NCI-H1092 treated with DMSO at 0.1 percent for 48 hours (cell line): Measurements from ENCODE around the gene PAH.

Source experiments
- DNase-seq: peaks from one replicate; lab custom pipeline; 2025; lab: John Stamatoyannopoulos, UW

Gene PAH

GRCh38 chr12:102917026-102917787 lies at the start of gene PAH:
TSS of gene PAH (minus strand) at chr12:102917244. CDS start at chr12:102917130, 114 bp downstream.
- DNase-seq = no peak

- no peak for DNase-seq
These were observed 49.3 kb upstream of the PAH start for GRCh38 chr12:102966200-102966863.

GRCh38 chr12:102965281-102966155 lies 48.5 kb upstream of the PAH start:
- peak; percentile 37 for DNase-seq

GRCh38 chr12:102964872-102965271 lies 47.8 kb upstream of the PAH start:
- DNase-seq = peak; percentile 55

GRCh38 chr12:102963796-102964195 lies 46.8 kb upstream of the PAH start:
- DNase-seq = peak; percentile 4

GRCh38 chr12:102962986-102963385 lies 45.9 kb upstream of the PAH start:
- DNase-seq = peak; percentile 40

GRCh38 chr12:102962532-102962931 lies 45.5 kb upstream of the PAH start:
- DNase-seq = peak; percentile 32

- DNase-seq = peak; percentile 93
These were observed 44.4 kb upstream of the PAH start for GRCh38 chr12:102961466-102961855.

GRCh38 chr12:102960766-102961465 lies 43.9 kb upstream of the PAH start:
- DNase-seq = peak; percentile 90

GRCh38 chr12:102959391-102959790 lies 42.3 kb upstream of the PAH start:
- DNase-seq = peak; percentile 54

GRCh38 chr12:102958830-102959176 lies 41.8 kb upstream of the PAH start:
- DNase-seq = no peak

GRCh38 chr12:102958073-102958829 lies 41.2 kb upstream of the PAH start:
- peak; percentile 20 for DNase-seq

- peak; percentile 87 for DNase-seq
These were observed 40.5 kb upstream of the PAH start, which contains the start of gene ASCL1 for GRCh38 chr12:102957339-102958050. TSS of gene ASCL1 (plus strand) at chr12:102957674. CDS start at chr12:102958245, 571 bp downstream.

GRCh38 chr12:102956738-102957327 lies 39.8 kb upstream of the PAH start:
- peak; percentile 61 for DNase-seq

GRCh38 chr12:102955926-102956737 lies 39.1 kb upstream of the PAH start:
- DNase-seq = peak; percentile 63

- no peak for DNase-seq
These were observed 37.1 kb upstream of the PAH start for GRCh38 chr12:102954134-102954533.

GRCh38 chr12:102953221-102953620 lies 36.2 kb upstream of the PAH start:
- DNase-seq = no peak

- peak; percentile 56 for DNase-seq
These were observed 34.8 kb upstream of the PAH start for GRCh38 chr12:102951841-102952240.

- DNase-seq = peak; percentile 68
These were observed 34.0 kb upstream of the PAH start for GRCh38 chr12:102950950-102951619.
